NCI-H1105 treated with DMSO at 0.1 percent for 48 hours (cell line): ENCODE results near the gene PGM1.

Experiments used
- DNase-seq: peaks from one replicate; lab custom pipeline; 2025; lab: John Stamatoyannopoulos, UW

PGM1 gene

GRCh38 chr1:63633281-63633680 is 40.1 kb downstream of the PGM1 start:
- no peak for DNase-seq

GRCh38 chr1:63634471-63634870 is 41.3 kb downstream of the PGM1 start:
- no peak for DNase-seq

GRCh38 chr1:63635681-63636080 is 42.5 kb downstream of the PGM1 start:
- no peak for DNase-seq

- DNase-seq = no peak
Measured at GRCh38 chr1:63636192-63637105, 43.2 kb downstream of the PGM1 start.

GRCh38 chr1:63638471-63638870 is 45.3 kb downstream of the PGM1 start:
- DNase-seq = no peak

GRCh38 chr1:63638875-63639274 is 45.7 kb downstream of the PGM1 start:
- DNase-seq = no peak

GRCh38 chr1:63640633-63641567 is 47.7 kb downstream of the PGM1 start:
- DNase-seq = no peak

- no peak for DNase-seq
Measured at GRCh38 chr1:63641615-63642014, 48.4 kb downstream of the PGM1 start.

GRCh38 chr1:63642901-63643300 is 49.7 kb downstream of the PGM1 start:
- peak; percentile 18 for DNase-seq

GRCh38 chr1:63643517-63643916 is 50.3 kb downstream of the PGM1 start:
- DNase-seq = no peak

GRCh38 chr1:63643926-63644325 is 50.7 kb downstream of the PGM1 start:
- peak; percentile 98 for DNase-seq

GRCh38 chr1:63645317-63645716 is 52.1 kb downstream of the PGM1 start:
- no peak for DNase-seq

- no peak for DNase-seq
Measured at GRCh38 chr1:63648689-63649088, 55.5 kb downstream of the PGM1 start.

GRCh38 chr1:63651161-63651701 is 58.0 kb downstream of the PGM1 start:
- DNase-seq = no peak

GRCh38 chr1:63653976-63654375 is 60.8 kb downstream of the PGM1 start:
- no peak for DNase-seq

GRCh38 chr1:63659448-63659847 is 66.2 kb downstream of the PGM1 start:
- DNase-seq = no peak

GRCh38 chr1:63662056-63662836 is 69.0 kb downstream of the PGM1 start:
- DNase-seq = no peak

GRCh38 chr1:63662841-63663240 is 69.6 kb downstream of the PGM1 start:
- no peak for DNase-seq

- no peak for DNase-seq
Measured at GRCh38 chr1:63663301-63663700, 70.1 kb downstream of the PGM1 start.

- DNase-seq = no peak
Measured at GRCh38 chr1:63663873-63664272, 70.7 kb downstream of the PGM1 start.

GRCh38 chr1:63664742-63665141 is 71.5 kb downstream of the PGM1 start:
- no peak for DNase-seq

- DNase-seq = no peak
Measured at GRCh38 chr1:63665410-63665809, 72.2 kb downstream of the PGM1 start.
